ENCODE data around the gene PDE4C. TPM values are rescaled to one million over a fixed set of nuclear protein-coding genes. Genes with fewer than 3 reads are reported as not detected.

The PDE4C gene
- total RNA-seq, 1 donor = under 0.01 TPM

- Histone ChIP-seq H3K36me3 (ENCODE audit: insufficient read depth, low read length) (peaks cover 3% of the 10 kb centered on the region), H3K79me2 (ENCODE audit: insufficient read depth, low read length) (peaks cover 16% of the 10 kb centered on the region), H3K4me2 (ENCODE audit: insufficient read depth, low read length) (peak overlapping the region; percentile 95), H3K27ac (ENCODE audit: low read depth, low read length) (peak overlapping the region; percentile 69), H4K20me1 (ENCODE audit: insufficient read depth, low read length) (peaks cover 14% of the 10 kb centered on the region), H2AFZ (ENCODE audit: low read length) (peak overlapping the region; percentile 82), H3K27me3 (ENCODE audit: insufficient read depth, low read length) (no peaks in the 10 kb centered on the region), H3K4me3 (ENCODE audit: insufficient read depth, low read length) (peak overlapping the region; percentile 93), H3K4me1 (ENCODE audit: insufficient read depth, low read length) (peaks cover 21% of the 10 kb centered on the region), H3K9me3 (ENCODE audit: low read depth, low read length) (no peaks in the 10 kb centered on the region)
- DNase-seq (ENCODE audit: insufficient read length, low spot score, missing footprints) = no peak
- no peak for TF ChIP-seq CTCF (IDR thresholded peaks at IDR 0.05; ENCODE audit: extremely low read depth, low read depth, low read length)
These were observed 22.8 kb downstream of the PDE4C start for GRCh38 chr19:18203408-18203862.

- Histone ChIP-seq H3K4me2 (ENCODE audit: insufficient read depth, low read length) (peak overlapping the region; percentile 95), H4K20me1 (ENCODE audit: insufficient read depth, low read length) (peaks cover 14% of the 10 kb centered on the region), H3K36me3 (ENCODE audit: insufficient read depth, low read length) (peaks cover 9% of the 10 kb centered on the region), H2AFZ (ENCODE audit: low read length) (peak overlapping the region; percentile 63), H3K27me3 (ENCODE audit: insufficient read depth, low read length) (no peaks in the 10 kb centered on the region), H3K79me2 (ENCODE audit: insufficient read depth, low read length) (peaks cover 16% of the 10 kb centered on the region), H3K4me3 (ENCODE audit: insufficient read depth, low read length) (peak overlapping the region; percentile 93), H3K4me1 (ENCODE audit: insufficient read depth, low read length) (peaks cover 20% of the 10 kb centered on the region), H3K9me3 (ENCODE audit: low read depth, low read length) (no peaks in the 10 kb centered on the region), H3K27ac (ENCODE audit: low read depth, low read length) (peak overlapping the region; percentile 69)
- peak; percentile 46 for TF ChIP-seq CTCF (IDR thresholded peaks at IDR 0.05; ENCODE audit: extremely low read depth, low read depth, low read length)
- peak; percentile 42 for DNase-seq (ENCODE audit: insufficient read length, low spot score, missing footprints)
These were observed 23.3 kb downstream of the PDE4C start for GRCh38 chr19:18202778-18203407.

GRCh38 chr19:18202397-18202777 is 23.9 kb downstream of the PDE4C start:
- no peaks in the 10 kb centered on the region for H3K27me3 ChIP-seq (ENCODE audit: insufficient read depth, low read length)
- peaks cover 16% of the 10 kb centered on the region for H3K79me2 ChIP-seq (ENCODE audit: insufficient read depth, low read length)
- peaks cover 14% of the 10 kb centered on the region for H4K20me1 ChIP-seq (ENCODE audit: insufficient read depth, low read length)
- peaks cover 20% of the 10 kb centered on the region for H3K4me1 ChIP-seq (ENCODE audit: insufficient read depth, low read length)
- H3K4me3 ChIP-seq (ENCODE audit: insufficient read depth, low read length) = peak overlapping the region; percentile 93
- no peak overlapping the region for H2AFZ ChIP-seq (ENCODE audit: low read length)
- peaks cover 11% of the 10 kb centered on the region for H3K36me3 ChIP-seq (ENCODE audit: insufficient read depth, low read length)
- no peak for TF ChIP-seq CTCF (IDR thresholded peaks at IDR 0.05; ENCODE audit: extremely low read depth, low read depth, low read length)
- H3K27ac ChIP-seq (ENCODE audit: low read depth, low read length) = no peak overlapping the region
- no peaks in the 10 kb centered on the region for H3K9me3 ChIP-seq (ENCODE audit: low read depth, low read length)
- peak overlapping the region; percentile 95 for H3K4me2 ChIP-seq (ENCODE audit: insufficient read depth, low read length)
- DNase-seq (ENCODE audit: insufficient read length, low spot score, missing footprints) = no peak

DNA sequence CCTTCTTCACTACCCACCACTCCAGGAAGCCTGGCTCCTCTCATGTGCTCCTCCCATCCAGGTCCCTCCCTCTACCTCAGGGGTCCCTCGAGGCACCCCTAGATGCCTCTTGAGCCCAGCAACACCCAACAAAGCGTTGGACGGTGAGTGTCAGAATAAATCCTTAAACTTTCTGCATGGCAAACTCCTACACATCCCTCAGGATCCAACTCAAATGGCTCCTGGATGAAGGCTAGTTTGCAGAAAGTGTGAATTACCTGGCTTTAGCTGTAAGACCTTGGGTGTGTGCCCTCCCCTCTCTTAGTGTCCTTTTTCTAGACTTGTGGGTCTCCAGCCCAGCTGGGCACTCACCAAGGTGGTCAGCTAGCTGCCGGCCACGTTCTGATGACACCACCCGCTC is 27.9 kb downstream of the PDE4C start:
- Histone ChIP-seq H3K79me2 (ENCODE audit: insufficient read depth, low read length) (peaks cover 15% of the 10 kb centered on the region), H3K27me3 (ENCODE audit: insufficient read depth, low read length) (no peaks in the 10 kb centered on the region), H3K4me1 (ENCODE audit: insufficient read depth, low read length) (peaks cover 20% of the 10 kb centered on the region), H3K27ac (ENCODE audit: low read depth, low read length) (no peak overlapping the region), H3K9me3 (ENCODE audit: low read depth, low read length) (no peaks in the 10 kb centered on the region), H3K36me3 (ENCODE audit: insufficient read depth, low read length) (peaks cover 18% of the 10 kb centered on the region), H3K4me2 (ENCODE audit: insufficient read depth, low read length) (no peak overlapping the region), H4K20me1 (ENCODE audit: insufficient read depth, low read length) (peaks cover 13% of the 10 kb centered on the region), H3K4me3 (ENCODE audit: insufficient read depth, low read length) (no peak overlapping the region), H2AFZ (ENCODE audit: low read length) (no peak overlapping the region)
- peak; percentile 44 for DNase-seq (ENCODE audit: insufficient read length, low spot score, missing footprints)
- no peak for TF ChIP-seq CTCF (IDR thresholded peaks at IDR 0.05; ENCODE audit: extremely low read depth, low read depth, low read length)

Measured in osteoblast (primary cell).